IMR-90 (cell line): ENCODE results near the gene UBE2K. TPM values are rescaled to one million over a fixed set of nuclear protein-coding genes. Genes with fewer than 3 reads are reported as not detected.

Experiments used
- ATAC-seq: fragments of 200-7000 bp; cut with Tn5 transposase; 2 replicates; pipeline ENCODE4 v1.9.1; 2020; ENCODE audit warnings: low read depth, mild to moderate bottlenecking, moderate library complexity
- BruUV-seq: library from RNA; stranded (reverse); fragments of 400-500 nt; replicated peaks from 2 replicates; lab custom pipeline; 2021; lab: Mats Ljungman, UMichigan
- CTCF ChIA-PET: fragments of 300-600 bp; formaldehyde crosslinking; extraction: SDS; loops from one replicate; lab custom pipeline; 2021; ENCODE audit warnings: antibody characterized with exemption; lab: Yijun Ruan, JAX
- POLR2A ChIA-PET: fragments of 300-600 bp; sonication (Branson Sonifier 250); formaldehyde crosslinking; loops from one replicate; lab custom pipeline; 2022; ENCODE audit warnings: antibody characterized with exemption; ENCODE audit not compliant: unreplicated experiment; lab: Charles Lee
- DNase-seq: peaks from one replicate; pipeline ENCODE4 v3.0.0; 2013
- H2AFZ ChIP-seq: replicated peaks from 2 replicates; pipeline ENCODE3; 2013; ENCODE audit warnings: low read length, mild to moderate bottlenecking; ENCODE audit not compliant: poor library complexity
- H2AK5ac ChIP-seq: 2 replicates; pipeline ENCODE4 v1.6.1; 2013; ENCODE audit warnings: low read depth, low read length, inconsistent platforms
- H2AK9ac ChIP-seq: replicated peaks from 2 replicates; pipeline ENCODE3; 2013; ENCODE audit warnings: mild to moderate bottlenecking, low read depth, low read length, moderate library complexity; ENCODE audit not compliant: poor library complexity
- H2BK120ac ChIP-seq: 2 replicates; pipeline ENCODE4 v1.6.1; 2013; ENCODE audit warnings: low read depth, low read length, inconsistent platforms
- H2BK15ac ChIP-seq: 3 replicates; pipeline ENCODE4 v1.6.1; 2013; ENCODE audit warnings: low read depth, low read length, inconsistent platforms
- H2BK20ac ChIP-seq: 2 replicates; pipeline ENCODE4 v1.6.1; 2013; ENCODE audit warnings: low read depth, mild to moderate bottlenecking, inconsistent platforms, low read length, moderate library complexity
- H2BK5ac ChIP-seq: 2 replicates; pipeline ENCODE4 v1.6.1; 2013; ENCODE audit warnings: mild to moderate bottlenecking, low read depth, low read length, inconsistent platforms; ENCODE audit not compliant: poor library complexity, severe bottlenecking
- H3K14ac ChIP-seq: replicated peaks from 2 replicates; pipeline ENCODE4 v1.6.1; 2013; ENCODE audit warnings: low read depth, low read length, inconsistent platforms
- H3K18ac ChIP-seq: 2 replicates; pipeline ENCODE4 v1.6.1; 2013; ENCODE audit warnings: low read depth, low read length, control low read depth
- H3K23ac ChIP-seq: 2 replicates; pipeline ENCODE4 v1.6.1; 2013; ENCODE audit warnings: low read depth, low read length, inconsistent platforms
- H3K27ac ChIP-seq: 2 replicates; pipeline ENCODE4 v1.5.1; 2013; ENCODE audit warnings: mild to moderate bottlenecking, control low read depth, low read length; ENCODE audit not compliant: insufficient read depth
- H3K27me3 ChIP-seq: 2 replicates; pipeline ENCODE4 v1.6.1; 2013; ENCODE audit warnings: low read length; ENCODE audit not compliant: control insufficient read depth, insufficient read depth
- H3K36me3 ChIP-seq: 2 replicates; pipeline ENCODE4 v1.6.1; 2013; ENCODE audit warnings: low read length, mixed read lengths; ENCODE audit not compliant: control insufficient read depth, insufficient read depth
- H3K4ac ChIP-seq: 2 replicates; pipeline ENCODE4 v1.6.1; 2013; ENCODE audit warnings: low read depth, low read length, inconsistent platforms
- H3K4me1 ChIP-seq: 2 replicates; pipeline ENCODE4 v1.6.1; 2013; ENCODE audit warnings: low read length, mixed read lengths; ENCODE audit not compliant: control insufficient read depth, insufficient read depth
- H3K4me2 ChIP-seq: 2 replicates; pipeline ENCODE4 v1.6.1; 2013; ENCODE audit warnings: low read depth, mild to moderate bottlenecking, control low read depth, low read length, moderate library complexity
- H3K4me3 ChIP-seq: 2 replicates; pipeline ENCODE4 v1.5.1; 2013; ENCODE audit warnings: low read depth, mild to moderate bottlenecking, control low read depth, low read length, moderate library complexity; ENCODE audit not compliant: insufficient read depth
- H3K56ac ChIP-seq: 2 replicates; pipeline ENCODE4 v1.6.1; 2013; ENCODE audit warnings: low read length, inconsistent platforms; ENCODE audit not compliant: insufficient read depth; ENCODE audit errors: extremely low read depth
- H3K79me1 ChIP-seq, 2 experiments: 2 replicates each; pipeline ENCODE4 v1.6.1; 2013; ENCODE audit warnings: low read length in 2 of 2, inconsistent platforms in 1 of 2, low read depth in 1 of 2
- H3K9ac ChIP-seq: 2 replicates; pipeline ENCODE4 v1.6.1; 2013; ENCODE audit warnings: low read depth, low read length, control low read depth
- H3K9me1 ChIP-seq: 2 replicates; pipeline ENCODE4 v1.6.1; 2013; ENCODE audit warnings: low read length, inconsistent platforms; ENCODE audit not compliant: insufficient read depth
- H3K9me3 ChIP-seq: 2 replicates; pipeline ENCODE4 v1.6.1; 2013; ENCODE audit warnings: low read length; ENCODE audit not compliant: control insufficient read depth, insufficient read depth
- H4K20me1 ChIP-seq: 2 replicates; pipeline ENCODE4 v1.6.1; 2013; ENCODE audit warnings: low read length, inconsistent platforms; ENCODE audit not compliant: insufficient read depth
- H4K5ac ChIP-seq: 2 replicates; pipeline ENCODE4 v1.6.1; 2013; ENCODE audit warnings: mild to moderate bottlenecking, low read depth, low read length, control low read depth
- H4K8ac ChIP-seq, 2 experiments: 2 replicates each; pipeline ENCODE4 v1.6.1; 2013; ENCODE audit warnings: low read depth in 2 of 2, low read length in 2 of 2, control low read depth in 1 of 2, inconsistent platforms in 1 of 2
- H4K91ac ChIP-seq: 2 replicates; pipeline ENCODE4 v1.6.1; 2013; ENCODE audit warnings: low read depth, low read length, inconsistent platforms; ENCODE audit not compliant: insufficient read depth
- BHLHE40 ChIP-seq: fragments of 150-350 bp; IDR thresholded peaks from 2 replicates; pipeline ENCODE4 v1.6.1; 2016; ENCODE audit warnings: mild to moderate bottlenecking, low read depth, low read length
- CTCF ChIP-seq: conservative IDR thresholded peaks from 2 replicates; pipeline ENCODE4 v1.5.1; 2012; ENCODE audit warnings: mild to moderate bottlenecking, low read depth, low read length, improper control_type of control experiment
- FOS ChIP-seq: fragments of 150-350 bp; IDR thresholded peaks from 2 replicates; pipeline ENCODE4 v1.6.1; 2016; ENCODE audit warnings: low read depth, low read length
- MAFK ChIP-seq: IDR thresholded peaks from 2 replicates; pipeline ENCODE4 v1.6.1; 2012; ENCODE audit warnings: low read depth, low read length, improper control_type of control experiment
- MAZ ChIP-seq: IDR thresholded peaks from 2 replicates; pipeline ENCODE4 v1.6.1; 2012; ENCODE audit warnings: low read depth, mild to moderate bottlenecking, low read length, improper control_type of control experiment, moderate library complexity, borderline replicate concordance
- MXI1 ChIP-seq: IDR thresholded peaks from 2 replicates; pipeline ENCODE4 v1.6.1; 2012; ENCODE audit warnings: low read depth, mild to moderate bottlenecking, low read length, moderate library complexity, borderline replicate concordance
- POLR2A ChIP-seq: IDR thresholded peaks from 2 replicates; pipeline ENCODE4 v1.6.1; 2012; ENCODE audit warnings: mild to moderate bottlenecking, low read depth, low read length
- RAD21 ChIP-seq: IDR thresholded peaks from 2 replicates; pipeline ENCODE4 v1.6.1; 2012; ENCODE audit warnings: low read length, improper control_type of control experiment
- RCOR1 ChIP-seq: IDR thresholded peaks from 2 replicates; pipeline ENCODE4 v1.6.1; 2012; ENCODE audit warnings: mild to moderate bottlenecking, low read length, improper control_type of control experiment; ENCODE audit not compliant: insufficient replicate concordance
- RFX5 ChIP-seq: IDR thresholded peaks from 2 replicates; pipeline ENCODE4 v1.8.0; 2012; ENCODE audit warnings: low read depth, mild to moderate bottlenecking, low read length, moderate library complexity
- SMC3 ChIP-seq: fragments of 150-350 bp; IDR thresholded peaks from 2 replicates; pipeline ENCODE4 v1.6.1; 2016; ENCODE audit warnings: low read depth, mild to moderate bottlenecking, antibody characterized with exemption, low read length, moderate library complexity
- WGBS, 2 experiments: methylation state at CpG; one replicate each; pipeline versions ENCODE4 v1.1.5 to v1.1.7; 2013; ENCODE audit warnings: missing lambda C conversion rate in 2 of 2; ENCODE audit not compliant: insufficient read length in 1 of 2; ENCODE audit errors: extremely low coverage in 2 of 2; 5-methylcytosine and 5-hydroxymethylcytosine counted together
- dilution Hi-C: fragments of 300-500 bp; cut with HindIII; formaldehyde crosslinking; loops from one replicate; pipeline ENCODE4 v1.14.3; 2018; ENCODE audit warnings: low sequenced_read_pairs; ENCODE audit not compliant: unreplicated experiment
- in situ Hi-C: fragments of 300-500 bp; cut with MboI; formaldehyde crosslinking; loops from 3 replicates; pipeline ENCODE4 v1.14.3; 2019; ENCODE audit warnings: low sequenced_read_pairs, inconsistent platforms, mixed read lengths
- intact Hi-C: fragments of 100-400 bp; cut with micrococcal nuclease; formaldehyde crosslinking; loops from 2 replicates; pipeline ENCODE4 v1.10.0; 2022
- polyA plus RNA-seq, 3 experiments: library from polyadenylated mRNA; depleted of rRNA; stranded (reverse); fragments of >200 nt; gene quantifications; 2 replicates each; pipeline ENCODE4 v1.2.3, GENCODE V29; 2012; ENCODE audit warnings: low replicate concordance in 1 of 3
- total RNA-seq: library from RNA; depleted of rRNA; stranded (reverse); fragments of >200 nt; gene quantifications from 2 replicates; pipeline ENCODE4 v1.2.3, GENCODE V29; 2012

UBE2K gene
- total and polyA plus RNA-seq, 2 of the 4 experiments (the other 2 are of a cell fraction): 17.7 to 44.8 TPM

- Histone ChIP-seq H4K91ac (no peak overlapping the region), H4K5ac (no peak overlapping the region), H3K4me1 (peaks cover 10% of the 10 kb centered on the region), H3K4ac (no peak overlapping the region), H4K20me1 (peaks cover 74% of the 10 kb centered on the region), H2BK20ac (no peak overlapping the region), H2AK9ac (no peak overlapping the region), H3K27me3 (no peaks in the 10 kb centered on the region), H3K9me3 (peaks cover 2% of the 10 kb centered on the region; the same call in 1 of the 2 replicates), H2BK5ac (no peak overlapping the region), H3K4me3 (no peak overlapping the region), H3K4me2 (no peak overlapping the region), H3K9me1 (0 out of 2 replicates have a peak, but pooled peaks cover 5% of the 10 kb centered on the region), H2AK5ac (no peak overlapping the region), H3K56ac (no peak overlapping the region), H2BK15ac (no peak overlapping the region), H3K23ac (no peak overlapping the region), H3K79me1 (peaks cover 13 to 46% of the 10 kb centered on the region in 2 experiments), H3K36me3 (0 out of 2 replicates have a peak, but pooled peaks cover 3% of the 10 kb centered on the region), H3K9ac (no peak overlapping the region), H3K14ac (no peak overlapping the region), H3K18ac (no peak overlapping the region), H3K27ac (peak overlapping the region; percentile 29; the same call in 1 of the 2 replicates), H2AFZ (no peak overlapping the region), H4K8ac (no peak overlapping the region), H2BK120ac (no peak overlapping the region)
- POLR2A ChIA-PET: no interaction called here
- intact Hi-C loops (no loop called here), dilution Hi-C loops (no loop called here), in situ Hi-C loops (no loop called here)
- 96% methylated on average over 9 of the region's 17 CpGs; no CpG with 5 or more reads in 1 of the 2 experiments for WGBS, 2 experiments
- no TSS peak for BruUV-seq
- ATAC-seq (no peak), DNase-seq (no peak)
- TF ChIP-seq FOS (no peak), CTCF (no peak), SMC3 (no peak), MAZ (no peak), RCOR1 (no peak), RFX5 (no peak), MXI1 (no peak), RAD21 (no peak), BHLHE40 (no peak), MAFK (no peak), POLR2A (no peak)
- CTCF ChIA-PET: interaction anchor here (0.9 kb wide), 1 partner anchor 597 kb away, joined by 3 read pairs; no protein-coding TSS in a partner anchor
These were observed 15.1 kb downstream of the UBE2K start for GRCh38 chr4:39712819-39713607.
